Measurements from ENCODE around the gene ANAPC2. TPM values are rescaled to one million over a fixed set of nuclear protein-coding genes. Genes with fewer than 3 reads are reported as not detected.

ANAPC2 gene
- total RNA-seq, 1 experiment from 2014 or later = 23.1 TPM

DNA sequence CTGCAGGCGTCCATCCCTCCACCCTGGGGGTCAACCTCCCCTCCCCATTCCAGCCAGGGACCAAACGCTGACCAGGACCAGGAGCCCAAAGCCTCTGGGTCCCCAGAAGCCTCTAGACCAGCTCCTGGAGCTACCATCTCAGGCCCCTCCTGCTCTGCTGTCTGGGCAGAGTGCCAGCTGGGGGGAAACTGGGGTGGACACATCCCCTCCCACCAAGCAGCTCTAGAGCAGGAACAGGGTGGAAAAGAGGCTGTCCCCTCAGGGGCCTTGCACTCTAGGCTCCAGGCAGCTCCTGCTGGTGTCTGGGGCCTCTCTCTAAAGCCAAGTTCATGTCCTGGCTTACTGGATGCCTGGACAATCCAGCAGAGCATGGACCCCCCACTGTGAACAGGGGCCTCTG is 4.5 kb upstream of the ANAPC2 start:
- DNase-seq (ENCODE audit: low spot score) = no peak

DNA sequence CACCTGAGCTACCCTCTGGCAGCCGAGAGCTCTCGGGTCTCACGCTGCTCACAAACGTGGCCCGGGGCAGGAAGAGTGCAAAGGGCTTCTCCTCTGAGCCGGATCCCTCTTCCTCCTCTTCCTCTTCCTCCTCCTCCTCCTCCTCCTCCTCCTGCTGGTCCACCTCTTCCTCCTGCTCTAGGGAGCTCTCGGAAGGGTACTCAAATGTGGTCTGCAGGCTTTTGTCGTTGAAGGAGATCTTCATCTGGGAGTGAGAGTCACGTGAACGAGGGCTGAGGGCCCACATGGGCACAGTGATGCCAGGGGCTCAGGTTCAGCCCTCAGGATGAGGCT is 4.1 kb upstream of the ANAPC2 start:
- no peak for DNase-seq (ENCODE audit: low spot score)

DNA sequence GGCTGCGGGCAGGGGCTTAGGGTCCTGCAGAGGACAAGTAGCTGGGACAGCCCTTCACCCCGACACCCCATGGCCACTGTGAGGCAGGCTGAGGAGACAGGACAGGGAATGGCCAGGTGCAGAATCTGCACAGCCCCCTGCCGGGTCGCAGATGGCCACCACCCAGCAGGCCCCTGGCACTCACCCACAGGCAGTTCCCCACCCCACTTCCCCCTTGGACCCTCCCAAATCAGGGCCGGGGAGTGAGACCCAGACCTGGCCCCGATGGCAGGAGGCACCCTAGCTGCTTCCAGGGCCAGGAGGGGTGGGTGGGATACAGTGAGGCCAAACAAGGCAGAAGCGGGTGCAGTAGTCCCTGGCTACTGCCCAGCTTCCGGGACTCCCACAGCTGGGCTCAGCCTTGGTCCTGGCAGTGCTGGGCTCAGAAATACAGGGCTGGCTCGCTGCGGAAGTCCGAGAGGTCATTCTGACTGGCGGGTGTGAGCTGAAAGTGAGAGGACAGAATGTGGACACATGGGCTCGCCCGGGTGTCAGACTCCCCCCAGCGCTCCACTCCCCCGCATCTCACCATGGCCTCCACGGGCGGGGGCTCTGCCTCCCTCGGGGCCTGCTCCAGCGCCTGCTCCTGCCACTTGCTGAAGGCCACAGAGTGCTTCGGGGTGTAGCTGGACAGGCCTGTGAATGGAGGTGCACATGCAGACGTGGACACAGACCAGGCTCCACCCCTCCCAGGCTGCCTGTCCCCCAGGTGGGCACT is 3.5 kb upstream of the ANAPC2 start:
- DNase-seq (ENCODE audit: low spot score) = no peak

DNA sequence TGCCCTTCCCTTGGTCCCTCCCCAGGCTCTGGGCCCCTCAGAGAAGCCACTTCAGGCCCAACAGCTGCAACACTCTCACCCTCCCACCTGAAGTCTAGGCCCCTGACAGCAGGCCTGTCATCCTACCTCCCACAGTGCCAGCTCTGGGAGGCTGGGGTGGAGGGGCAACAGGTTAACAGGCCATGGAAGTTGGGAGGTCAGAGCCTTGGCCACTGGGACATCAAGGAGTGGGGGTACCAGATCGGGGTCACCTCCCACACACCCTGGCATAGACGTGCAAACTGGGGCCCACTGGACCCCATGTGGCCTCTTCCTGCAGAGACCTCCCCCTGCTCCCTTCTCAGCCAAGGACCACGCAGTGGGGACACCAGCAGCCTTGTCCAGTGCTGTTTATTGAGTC is 2.9 kb upstream of the ANAPC2 start:
- no peak for DNase-seq (ENCODE audit: low spot score)

DNA sequence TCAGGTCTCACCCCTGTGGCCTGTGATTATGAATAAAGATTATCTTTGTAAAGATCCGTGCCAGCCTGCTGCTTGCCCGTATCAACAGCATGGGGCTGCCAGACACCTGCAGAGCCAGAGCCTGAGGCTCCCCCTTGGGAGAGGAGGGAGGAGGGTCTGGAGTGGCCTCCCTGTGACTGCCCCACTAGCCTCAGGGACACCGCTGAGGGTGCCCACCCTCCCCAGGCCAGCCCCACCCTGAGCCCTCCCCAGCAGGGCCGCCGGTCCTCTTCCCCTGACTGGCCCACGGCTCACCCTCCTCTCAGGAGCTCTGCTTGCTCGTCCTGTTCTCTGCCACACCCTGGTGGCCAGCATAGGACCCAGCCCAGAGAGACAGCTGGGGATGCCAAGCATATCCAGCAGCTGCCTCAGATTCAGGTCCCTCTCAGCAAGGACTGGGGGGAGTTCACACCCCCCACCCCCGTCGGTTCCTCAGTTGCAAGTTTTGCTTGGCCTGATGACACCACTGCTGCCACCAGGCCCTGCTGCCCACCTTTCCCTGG is 2.0 kb upstream of the ANAPC2 start:
- no peak for DNase-seq (ENCODE audit: low spot score)

DNA sequence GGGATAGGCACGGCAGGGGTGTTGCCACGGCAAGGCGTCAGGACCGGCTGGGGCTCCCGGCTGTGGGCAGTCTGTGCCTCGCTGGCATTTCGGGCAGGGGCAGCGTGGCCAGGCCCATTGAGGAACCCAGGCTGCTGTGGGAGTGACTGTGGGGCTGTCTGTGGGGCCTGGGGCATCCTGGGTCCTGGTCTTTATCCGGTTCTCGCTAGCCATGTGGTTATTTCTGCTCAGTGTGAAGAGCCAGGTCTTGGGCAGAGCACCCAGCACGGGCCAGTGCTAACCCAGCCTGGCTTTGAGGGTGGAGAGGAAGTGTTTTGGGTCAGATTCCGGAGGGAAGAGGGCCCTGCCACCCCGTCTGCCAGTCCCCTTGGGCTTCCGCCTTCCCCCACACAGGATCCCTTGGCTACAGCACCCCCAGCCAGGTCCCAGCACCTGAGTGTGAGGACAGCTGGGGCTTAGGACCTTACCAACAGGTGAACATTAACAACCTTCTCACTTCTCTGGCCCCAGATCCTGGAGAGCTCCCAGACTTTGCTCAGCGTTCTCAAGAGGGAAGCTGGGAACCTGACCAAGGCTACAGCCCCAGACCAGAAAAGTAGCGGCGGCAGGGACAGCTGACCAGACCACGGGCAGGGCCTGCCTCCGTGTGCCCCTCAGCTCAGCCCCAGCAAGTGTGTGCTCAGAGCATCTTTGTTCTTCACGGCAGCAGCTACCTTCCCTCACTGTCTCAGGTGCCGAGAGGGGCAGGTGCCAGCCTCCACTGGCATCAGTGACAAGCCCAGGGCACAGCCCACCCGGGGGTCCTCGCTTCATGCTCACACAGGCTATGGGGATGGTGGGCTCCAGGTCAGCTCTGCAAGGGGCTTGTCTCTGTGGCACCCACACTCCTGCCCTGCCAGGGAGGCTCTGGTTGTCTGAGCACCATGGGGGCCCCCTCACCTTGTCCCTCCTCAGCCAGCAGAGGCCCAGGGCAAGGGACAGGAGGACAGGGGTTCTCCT is 1.2 kb upstream of the ANAPC2 start:
- DNase-seq (ENCODE audit: low spot score) = no peak

DNA sequence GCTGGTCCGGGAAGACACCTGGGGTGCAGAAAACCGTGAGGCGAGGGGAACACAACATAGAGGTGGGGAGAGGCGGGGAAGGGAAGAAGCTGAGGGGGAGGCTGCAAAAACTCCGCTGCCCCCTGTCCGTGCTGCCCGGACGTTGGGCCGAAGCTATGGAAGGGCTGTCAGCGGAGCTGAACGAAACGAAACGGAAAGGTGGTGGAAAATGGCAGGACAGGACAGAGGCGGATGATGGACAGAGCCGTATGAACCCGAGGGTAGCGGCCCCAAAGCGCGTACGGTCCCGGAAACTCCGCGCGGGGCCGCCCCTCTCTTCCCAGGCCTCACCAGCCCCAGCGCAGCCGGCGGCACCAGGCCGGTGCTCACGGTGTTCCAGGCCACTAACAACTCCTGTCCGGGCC is 272 bp downstream of the ANAPC2 start:
- no peak for DNase-seq (ENCODE audit: low spot score)

DNA sequence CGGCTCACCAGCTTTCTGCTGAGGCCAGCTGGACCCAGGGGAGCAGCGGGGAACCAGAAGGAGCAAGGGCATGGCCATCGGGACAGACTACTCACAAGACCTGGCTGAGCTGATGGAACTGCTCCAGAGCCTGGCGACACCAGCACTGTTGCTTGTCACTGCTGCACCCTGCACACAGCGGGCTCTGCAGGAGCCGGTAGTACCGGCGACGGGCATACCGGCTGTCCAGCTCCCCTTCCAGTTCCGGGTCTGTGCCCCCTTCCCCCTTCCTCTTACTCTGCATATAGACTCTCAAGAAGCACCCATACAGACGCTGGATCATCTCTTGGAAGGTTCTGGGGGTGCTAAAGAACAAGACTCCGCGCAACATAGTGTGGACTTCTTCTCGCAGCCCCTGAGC is 974 bp downstream of the ANAPC2 start:
- DNase-seq (ENCODE audit: low spot score) = no peak

DNA sequence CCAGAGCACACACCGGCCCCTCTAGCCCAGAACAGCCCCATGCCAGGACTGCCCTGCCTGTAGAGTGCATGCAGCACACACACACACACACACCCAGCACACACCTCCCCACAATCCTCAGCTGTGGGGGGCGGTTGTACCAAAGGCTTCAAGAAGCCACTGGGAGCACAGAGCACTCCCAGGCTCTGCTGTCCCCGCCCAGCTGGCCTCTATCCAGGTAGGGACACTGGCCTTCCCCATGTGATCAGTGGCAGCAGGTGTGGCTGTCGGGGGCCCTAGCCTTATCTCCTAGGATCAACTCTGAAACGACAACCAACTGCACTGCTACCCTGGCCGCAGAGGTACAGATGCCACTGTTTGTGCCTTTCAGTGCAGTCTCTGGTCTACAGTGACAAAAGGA is 2.0 kb downstream of the ANAPC2 start:
- DNase-seq (ENCODE audit: low spot score) = no peak

DNA sequence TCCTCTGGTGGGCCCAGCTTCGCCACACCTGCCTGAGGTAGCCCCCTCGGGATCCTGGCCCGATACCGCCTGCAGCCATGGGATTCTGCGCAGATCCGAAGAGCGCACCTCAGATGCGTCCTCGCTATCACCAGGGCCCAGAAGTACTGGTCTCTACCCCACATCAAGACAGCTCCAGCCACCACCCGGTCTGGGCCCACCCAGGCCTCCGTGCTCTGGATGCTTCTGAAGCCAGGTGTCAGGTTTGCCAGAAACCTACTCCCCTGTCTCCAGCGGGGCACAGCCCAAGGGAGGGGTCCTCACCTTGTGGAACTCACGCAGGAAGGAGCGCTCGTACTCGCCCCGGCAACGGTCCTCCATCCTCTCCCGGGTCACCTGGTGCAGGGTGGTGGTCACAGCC is 2.4 kb downstream of the ANAPC2 start:
- no peak for DNase-seq (ENCODE audit: low spot score)

DNA sequence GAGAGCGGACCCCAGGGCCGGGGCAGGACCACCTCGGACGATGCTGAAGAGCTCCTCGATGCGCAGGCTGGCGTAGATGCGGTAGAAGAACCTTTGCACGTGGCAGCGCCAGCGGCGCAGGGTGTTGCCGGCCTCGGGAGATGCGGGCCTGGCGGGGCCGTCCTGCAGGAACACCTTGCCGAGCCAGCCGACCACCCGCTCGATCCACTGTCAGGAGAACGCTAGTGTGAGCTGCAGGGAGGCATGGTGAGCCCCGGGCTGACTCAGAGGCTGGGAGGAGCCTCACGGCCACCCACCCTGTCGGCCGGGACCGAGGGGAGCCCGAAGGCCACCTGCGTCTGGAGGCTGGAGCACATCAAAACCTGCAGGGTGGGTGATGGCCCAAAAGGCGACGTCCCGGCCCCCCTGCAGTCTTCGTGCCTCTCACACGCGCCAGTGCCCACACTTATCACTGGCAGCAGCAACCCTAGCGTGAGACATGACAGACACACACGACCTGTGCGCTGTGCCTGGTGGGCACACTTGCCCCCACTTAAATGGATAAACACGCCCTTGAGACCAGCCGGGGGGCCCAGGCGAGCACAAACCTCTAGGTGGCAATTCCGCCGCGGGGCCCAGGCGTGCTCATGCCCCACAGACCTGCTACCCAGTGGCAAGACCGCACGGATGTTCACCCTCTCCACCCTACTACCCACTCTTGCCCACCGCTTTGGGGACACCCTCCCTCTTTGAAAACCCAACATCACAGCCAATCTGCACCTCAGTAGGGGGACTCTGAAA is 3.3 kb downstream of the ANAPC2 start:
- no peak for DNase-seq (ENCODE audit: low spot score)

DNA sequence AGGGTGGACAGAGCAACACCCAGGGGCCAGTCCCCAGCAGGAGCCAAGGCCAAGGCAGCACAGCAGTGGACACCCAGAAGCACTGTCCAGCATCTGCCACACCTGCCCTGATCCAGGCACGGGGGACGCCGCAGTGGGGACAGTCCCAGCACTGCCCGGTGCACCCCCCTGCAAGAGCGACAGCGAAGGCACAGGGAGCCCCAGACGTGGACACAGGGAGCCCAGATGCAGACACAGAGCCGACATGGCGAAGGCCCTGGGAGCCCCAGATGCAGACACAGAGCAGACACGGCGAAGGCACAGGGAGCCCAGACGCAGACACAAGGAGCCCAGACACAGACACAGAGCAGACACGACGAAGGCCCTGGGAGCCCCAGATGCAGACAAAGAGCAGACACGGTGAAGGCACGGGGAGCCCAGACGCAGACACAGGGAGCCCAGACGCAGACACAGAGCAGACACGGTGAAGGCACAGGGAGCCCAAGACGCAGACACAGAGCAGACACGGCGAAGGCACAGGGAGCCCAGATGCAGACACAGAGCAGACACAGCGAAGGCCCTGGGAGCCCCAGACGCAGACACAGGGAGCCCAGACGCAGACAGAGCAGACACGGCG is 4.3 kb downstream of the ANAPC2 start:
- no peak for DNase-seq (ENCODE audit: low spot score)

DNA sequence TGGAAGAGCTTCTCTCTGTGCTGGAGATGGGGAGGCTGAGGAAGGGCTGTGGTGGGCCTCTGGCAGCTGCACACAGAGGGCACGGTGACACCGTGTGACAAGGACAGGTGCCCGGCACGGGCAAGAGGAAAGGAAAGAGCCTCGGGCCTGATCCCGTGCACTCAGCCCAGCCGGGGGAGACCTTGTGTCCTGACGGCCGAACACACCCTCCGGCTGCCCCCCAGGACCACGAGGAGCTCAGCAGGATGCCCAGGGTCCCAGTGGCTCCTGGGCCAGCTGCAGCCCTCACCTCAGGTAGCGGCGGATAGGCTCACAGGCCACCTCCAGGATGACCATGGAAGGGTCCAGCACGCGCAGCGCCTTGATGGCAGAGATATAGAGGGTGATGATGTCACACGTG is 5.5 kb downstream of the ANAPC2 start:
- no peak for DNase-seq (ENCODE audit: low spot score)

DNA sequence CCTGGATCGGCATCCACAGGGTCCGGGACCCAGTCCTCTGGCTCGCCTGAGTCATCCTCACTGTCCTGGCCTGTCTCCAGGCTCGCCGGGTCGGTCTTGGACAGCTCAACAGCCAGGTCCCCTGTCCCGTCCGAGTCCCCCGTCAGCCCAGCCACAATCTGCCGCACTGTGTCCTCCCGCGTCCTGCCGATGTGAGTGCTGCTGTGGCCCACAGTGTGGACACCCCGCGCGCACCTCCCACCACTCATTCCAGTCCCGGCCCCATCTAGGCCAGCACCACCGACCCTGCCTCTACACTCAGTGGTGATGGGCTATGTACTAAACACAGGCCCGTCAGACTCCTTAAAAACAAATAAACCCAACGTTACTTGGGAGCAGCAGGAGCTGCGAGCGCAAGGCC is 6.7 kb downstream of the ANAPC2 start:
- DNase-seq (ENCODE audit: low spot score) = no peak

DNA sequence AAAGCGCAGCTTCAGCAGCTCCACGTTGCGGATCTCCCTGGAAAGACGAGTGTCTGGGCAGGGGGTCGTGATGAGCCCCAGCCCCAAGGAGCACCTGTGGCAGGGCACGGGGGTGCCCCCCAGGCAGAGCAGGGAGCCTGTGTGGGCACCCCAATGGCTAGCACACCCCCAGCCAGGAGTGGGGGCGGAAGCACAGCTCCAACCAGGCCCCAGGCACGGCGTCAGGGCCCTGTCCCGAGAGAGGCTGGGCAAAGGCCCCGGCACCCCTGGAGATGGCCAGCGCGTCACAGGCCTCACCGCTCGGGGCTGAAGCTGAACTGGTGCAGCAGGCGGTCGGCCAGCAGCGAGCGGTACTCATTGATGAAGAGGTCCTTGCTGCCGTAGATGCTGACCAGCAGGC is 7.9 kb downstream of the ANAPC2 start:
- DNase-seq (ENCODE audit: low spot score) = no peak

DNA sequence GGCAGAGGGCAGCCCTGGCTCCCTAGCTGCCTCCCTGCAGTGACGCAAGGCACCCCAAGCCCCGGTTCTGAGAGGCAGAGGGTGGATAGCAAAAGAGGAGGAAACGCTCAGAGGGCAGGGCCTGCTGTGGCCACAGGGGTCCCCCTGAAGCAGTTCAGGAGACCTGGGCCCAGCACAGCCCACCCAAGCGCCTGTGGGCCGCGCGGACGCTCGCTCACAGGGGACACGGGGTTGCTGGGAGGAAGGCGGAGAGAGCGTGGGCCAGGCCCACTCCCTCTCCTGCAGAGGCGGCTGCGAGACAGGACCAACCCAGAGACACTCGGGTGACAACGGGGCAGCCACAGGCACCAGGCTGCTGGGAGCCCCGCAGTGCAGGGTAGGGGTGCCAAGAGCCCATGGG is 8.6 kb downstream of the ANAPC2 start:
- DNase-seq (ENCODE audit: low spot score) = no peak

DNA sequence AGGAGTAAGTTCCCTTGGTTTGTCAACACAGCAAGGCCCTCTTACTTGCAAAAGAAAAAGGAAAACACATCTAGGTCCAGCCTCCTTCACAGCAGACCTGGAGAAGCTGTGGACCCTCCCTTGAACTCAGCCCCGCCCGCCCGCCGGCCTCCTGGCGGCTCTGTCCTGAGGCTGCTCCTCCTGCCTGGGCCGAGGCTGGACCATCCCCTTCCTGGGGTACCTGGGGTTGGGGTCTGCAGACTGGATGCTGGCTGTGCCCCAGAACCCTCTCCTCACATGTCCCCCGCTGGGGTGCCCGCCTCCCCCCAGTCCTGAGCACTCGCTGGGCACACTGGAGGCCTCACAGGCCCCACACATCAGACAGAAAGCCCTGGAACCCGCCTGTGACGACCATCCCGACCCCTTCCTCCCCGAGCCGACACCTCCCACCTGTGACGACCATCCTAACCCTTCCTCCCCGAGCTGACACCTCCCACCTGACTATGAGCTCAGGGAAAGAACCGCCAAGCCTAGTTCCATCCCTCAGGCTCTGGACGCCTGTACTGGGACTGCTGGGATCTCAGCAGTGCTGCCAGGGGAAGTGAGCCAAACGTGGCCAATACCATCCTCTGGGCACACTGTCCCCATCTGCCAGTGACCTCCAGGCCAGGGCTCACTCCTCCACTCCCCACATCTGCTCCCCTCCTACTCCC is 9.3 kb downstream of the ANAPC2 start:
- no peak for DNase-seq (ENCODE audit: low spot score)

DNA sequence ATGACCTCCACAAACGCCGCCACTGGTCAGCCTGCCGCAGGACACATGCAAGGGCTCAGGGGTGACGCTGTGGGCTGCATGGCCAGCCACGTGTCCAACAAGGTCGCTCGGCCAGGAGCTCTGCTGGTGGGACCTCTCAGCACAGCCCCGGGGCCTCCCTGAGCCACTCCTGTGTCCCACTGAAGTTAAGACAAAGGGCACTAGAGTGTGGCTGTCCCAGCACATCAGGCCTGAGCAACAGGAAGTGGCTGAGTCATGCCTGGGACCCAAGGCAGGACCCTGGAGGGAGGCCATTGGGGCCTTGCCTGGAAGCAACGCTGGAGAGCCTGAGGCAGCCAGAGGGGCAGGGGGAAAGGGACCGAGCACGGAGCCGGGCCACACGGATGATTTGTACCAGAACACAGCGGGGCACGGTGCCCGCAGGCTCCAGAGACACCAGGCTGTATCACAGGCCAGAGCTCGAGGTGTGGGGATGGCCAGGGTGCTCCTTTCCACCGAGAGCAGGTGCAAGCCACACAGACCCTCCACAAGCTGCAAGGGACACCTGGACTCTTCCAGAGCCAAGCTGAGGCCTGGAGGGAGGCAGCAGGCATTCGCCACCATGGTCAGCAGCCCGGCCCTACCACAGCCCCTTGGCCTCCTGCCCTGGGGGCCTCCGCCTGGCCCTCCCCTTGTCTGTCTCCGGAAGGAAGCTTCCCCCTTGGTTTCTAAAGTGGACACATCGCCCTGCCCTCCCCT is 10.0 kb downstream of the ANAPC2 start:
- DNase-seq (ENCODE audit: low spot score) = peak; percentile 61

DNA sequence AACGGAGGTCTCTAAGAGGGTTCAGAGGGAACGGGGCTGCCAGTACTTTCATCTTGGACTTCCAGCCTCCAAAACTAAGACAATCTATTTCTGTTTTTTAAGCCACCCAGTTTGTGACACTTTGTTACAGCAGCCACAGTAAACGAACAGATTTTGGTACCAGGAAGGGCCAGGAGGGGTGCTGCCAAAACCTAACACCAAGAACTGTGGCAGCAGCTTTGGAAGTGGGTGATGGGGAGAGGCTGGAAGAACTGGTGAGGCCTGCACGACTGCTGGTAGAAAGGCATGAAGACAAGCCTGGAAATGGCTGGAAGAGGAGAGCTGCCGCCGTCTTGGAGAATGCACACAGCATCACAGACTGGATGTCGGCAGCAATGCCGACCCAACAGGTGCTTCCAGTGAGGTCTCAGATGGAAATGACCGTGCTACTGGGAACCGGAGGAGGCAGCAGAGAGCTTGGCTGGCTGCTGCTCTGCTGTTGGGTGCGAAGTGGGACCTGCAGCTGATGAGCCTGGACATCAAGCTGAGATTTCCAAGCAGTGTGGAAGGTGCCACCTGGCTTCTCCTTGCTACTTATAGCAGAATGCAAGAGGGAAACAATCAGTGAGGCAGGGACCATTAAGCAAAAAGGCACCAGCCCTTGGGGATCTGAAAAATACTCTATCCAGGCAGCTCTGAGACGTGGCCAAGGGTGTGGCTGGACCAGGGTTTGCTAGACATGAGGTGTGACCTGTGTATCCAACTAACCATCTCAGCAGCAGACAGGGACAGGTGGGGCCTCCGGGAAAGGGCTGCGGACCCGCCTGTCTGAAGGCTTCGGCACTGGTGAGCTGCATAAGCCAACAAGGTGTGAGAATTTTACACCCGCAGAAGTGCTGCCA is 11.8 kb downstream of the ANAPC2 start:
- no peak for DNase-seq (ENCODE audit: low spot score)

Data from A172 (cell line).